HFF-Myc (cell line): ENCODE data around the gene MYL12A.

Source experiments
- DNase-seq: peaks from one replicate; pipeline ENCODE4 v3.0.0-alpha.2; 2011; ENCODE audit warnings: low read depth; ENCODE audit errors: extremely low read depth
- H3K4me3 ChIP-seq: replicated peaks from 2 replicates; pipeline ENCODE4 v1.5.1; 2011; ENCODE audit warnings: low read depth, mild to moderate bottlenecking, control low read depth, low read length
- TF ChIP-seq, protein P1 (sequence below): IDR thresholded peaks from 2 replicates; pipeline ENCODE4 v1.5.1; 2012; ENCODE audit warnings: mild to moderate bottlenecking, low read depth, low read length, control low read depth; ENCODE audit errors: missing control alignments

MYL12A gene

GRCh38 chr18:3225588-3225987, 22.0 kb upstream of the MYL12A start:
- H3K4me3 ChIP-seq, result no peak overlapping the region
- TF ChIP-seq, protein P1, sequence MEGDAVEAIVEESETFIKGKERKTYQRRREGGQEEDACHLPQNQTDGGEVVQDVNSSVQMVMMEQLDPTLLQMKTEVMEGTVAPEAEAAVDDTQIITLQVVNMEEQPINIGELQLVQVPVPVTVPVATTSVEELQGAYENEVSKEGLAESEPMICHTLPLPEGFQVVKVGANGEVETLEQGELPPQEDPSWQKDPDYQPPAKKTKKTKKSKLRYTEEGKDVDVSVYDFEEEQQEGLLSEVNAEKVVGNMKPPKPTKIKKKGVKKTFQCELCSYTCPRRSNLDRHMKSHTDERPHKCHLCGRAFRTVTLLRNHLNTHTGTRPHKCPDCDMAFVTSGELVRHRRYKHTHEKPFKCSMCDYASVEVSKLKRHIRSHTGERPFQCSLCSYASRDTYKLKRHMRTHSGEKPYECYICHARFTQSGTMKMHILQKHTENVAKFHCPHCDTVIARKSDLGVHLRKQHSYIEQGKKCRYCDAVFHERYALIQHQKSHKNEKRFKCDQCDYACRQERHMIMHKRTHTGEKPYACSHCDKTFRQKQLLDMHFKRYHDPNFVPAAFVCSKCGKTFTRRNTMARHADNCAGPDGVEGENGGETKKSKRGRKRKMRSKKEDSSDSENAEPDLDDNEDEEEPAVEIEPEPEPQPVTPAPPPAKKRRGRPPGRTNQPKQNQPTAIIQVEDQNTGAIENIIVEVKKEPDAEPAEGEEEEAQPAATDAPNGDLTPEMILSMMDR, result no peak
- no peak for DNase-seq

DNA sequence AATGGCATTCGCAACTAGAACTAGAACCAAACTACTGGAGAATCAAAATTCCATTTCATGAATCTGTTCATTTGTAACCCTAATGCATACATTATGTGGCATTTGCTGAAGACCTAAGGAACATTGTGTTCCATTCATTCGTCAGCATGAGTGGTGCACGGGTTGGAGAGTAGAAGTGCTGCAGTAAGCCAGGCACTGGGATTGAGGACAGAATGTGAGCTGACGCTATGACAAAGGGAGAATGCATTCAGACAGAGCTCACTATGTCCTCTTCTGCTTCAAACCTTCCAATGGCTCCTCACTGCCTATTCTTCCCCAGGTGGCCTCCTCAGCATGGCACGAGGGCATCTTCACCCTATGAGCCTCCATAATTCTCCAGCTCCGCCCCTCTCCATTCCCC, 21.6 kb upstream of the MYL12A start:
- no peak overlapping the region for H3K4me3 ChIP-seq
- TF ChIP-seq, protein P1, result no peak
- no peak for DNase-seq

GRCh38 chr18:3230401-3231334, 16.9 kb upstream of the MYL12A start:
- DNase-seq, result no peak

DNA sequence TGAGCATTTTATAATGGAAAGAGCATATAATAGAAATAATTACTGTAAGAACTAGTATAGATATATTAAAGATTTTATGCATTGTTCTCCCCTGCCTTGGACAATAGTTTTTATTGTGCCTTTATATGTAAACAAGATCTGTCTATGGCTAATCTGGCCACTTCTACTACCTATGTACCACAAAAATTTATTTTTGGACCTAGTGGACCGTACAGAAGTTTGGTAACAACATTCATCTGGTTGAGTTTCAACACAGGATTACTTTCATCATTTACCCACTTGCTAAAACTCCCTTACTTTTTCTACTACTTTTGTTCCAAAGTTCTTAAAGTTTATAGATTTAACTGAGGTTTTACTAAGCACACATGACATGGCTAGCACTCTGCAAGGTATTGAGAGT, 14.6 kb upstream of the MYL12A start:
- no peak overlapping the region for H3K4me3 ChIP-seq
- DNase-seq, result no peak
- TF ChIP-seq, protein P1, result no peak

More at GRCh38 chr18:3230401-3231334, 16.9 kb upstream of the MYL12A start:
- no peak overlapping the region for H3K4me3 ChIP-seq
- TF ChIP-seq, protein P1, result no peak

DNA sequence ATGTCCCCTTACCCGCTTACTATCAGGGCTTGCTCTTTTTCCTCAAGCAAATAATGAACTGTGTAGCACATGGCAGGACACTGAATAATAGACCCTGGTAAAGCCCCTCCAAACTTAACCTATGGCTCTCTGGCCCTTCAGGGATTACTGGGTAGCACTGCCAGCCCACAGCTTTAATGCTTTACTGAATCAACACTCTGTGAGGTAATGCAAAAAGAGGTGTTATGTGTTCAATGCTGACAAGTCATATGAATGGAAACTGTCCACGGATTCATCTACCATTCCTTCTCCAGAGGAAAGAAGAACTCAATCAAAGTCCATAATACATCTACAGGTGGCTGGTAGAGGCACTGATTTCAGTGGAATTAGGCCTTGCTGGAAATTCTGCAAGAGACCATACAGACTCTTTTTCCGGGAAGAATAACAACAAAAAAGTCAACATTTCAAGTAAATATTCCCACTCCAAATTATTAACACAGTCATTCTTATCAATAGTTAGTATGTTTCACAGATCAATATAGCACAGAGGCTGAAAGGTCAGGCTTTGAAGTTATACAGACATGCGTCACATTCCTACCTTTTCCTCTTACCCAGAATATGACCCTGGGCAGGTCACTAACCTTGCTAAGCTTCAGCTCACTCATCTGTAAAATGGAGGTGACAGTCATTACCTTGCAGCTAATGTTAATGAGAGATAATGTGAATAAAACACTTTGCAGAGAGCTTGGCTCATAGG, 14.0 kb upstream of the MYL12A start:
- no peak for DNase-seq
- TF ChIP-seq, protein P1, result no peak
- H3K4me3 ChIP-seq, result no peak overlapping the region

GRCh38 chr18:3234457-3234856, 13.1 kb upstream of the MYL12A start:
- H3K4me3 ChIP-seq, result no peak overlapping the region
- DNase-seq, result no peak
- TF ChIP-seq, protein P1, result no peak
